GM21717 (cell line): Measurements from ENCODE around the gene LMO2.
"Not testable (repeated sequence)": the region's sequence is repeated elsewhere in the genome, so short reads cannot be mapped to it uniquely, and the experiment has no call there.

ENCODE experiments used
- ATAC-seq: cut with Tn5 transposase; IDR thresholded peaks from one replicate; pipeline ENCODE4 v1.9.1; 2021; ENCODE audit warnings: mild to moderate bottlenecking, moderate library complexity; ENCODE audit not compliant: unreplicated experiment

LMO2 gene

DNA sequence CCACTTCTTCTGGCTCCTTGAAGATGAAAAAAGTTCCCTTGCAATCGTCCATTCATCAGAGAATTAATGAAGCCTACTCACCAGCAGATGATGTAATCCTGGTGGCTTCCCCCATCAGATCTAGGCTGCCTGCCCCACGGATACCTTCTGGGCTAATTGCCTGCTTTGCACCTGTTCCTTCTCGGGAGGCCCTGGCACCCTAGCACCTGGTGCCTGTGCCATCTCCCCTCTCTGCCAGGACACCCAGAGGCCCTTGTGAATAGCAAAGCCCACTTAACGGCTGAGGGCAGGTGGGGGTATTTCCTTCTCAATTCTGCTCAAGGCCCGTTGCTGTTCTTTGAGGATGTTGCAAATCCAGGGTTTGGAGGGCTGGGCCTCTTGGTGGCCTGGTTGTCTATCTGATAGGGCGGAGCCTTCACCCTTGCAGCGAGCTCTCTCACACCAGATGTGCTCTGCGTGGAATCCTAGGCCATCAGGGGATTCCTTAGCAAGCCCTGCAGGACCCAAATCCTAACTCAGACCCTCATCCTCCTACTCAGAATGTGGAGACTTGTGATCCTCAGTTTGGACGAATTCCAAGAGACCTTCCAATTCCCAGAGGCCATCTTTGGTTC lies at the start of gene LMO2:
TSS of gene LMO2 (minus strand) at position 363 of the 614 bp plus-strand sequence. CDS start 22,360 bp downstream, outside the sequence.
- no peak for ATAC-seq

DNA sequence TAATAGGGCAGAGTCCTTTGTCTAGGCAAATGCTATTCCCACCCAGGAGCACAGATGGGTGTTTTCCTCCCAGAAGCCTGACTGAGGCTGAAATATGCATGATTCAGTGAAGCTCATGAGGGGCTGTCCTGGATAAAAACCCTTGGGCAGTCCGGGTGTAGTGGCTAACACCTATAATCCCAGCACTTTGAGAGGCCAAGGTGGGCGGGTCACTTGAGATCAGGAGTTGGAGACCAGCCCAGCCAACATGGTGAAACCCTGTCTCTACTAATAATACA lies 48.6 kb upstream of the LMO2 start:
- no peak for ATAC-seq

DNA sequence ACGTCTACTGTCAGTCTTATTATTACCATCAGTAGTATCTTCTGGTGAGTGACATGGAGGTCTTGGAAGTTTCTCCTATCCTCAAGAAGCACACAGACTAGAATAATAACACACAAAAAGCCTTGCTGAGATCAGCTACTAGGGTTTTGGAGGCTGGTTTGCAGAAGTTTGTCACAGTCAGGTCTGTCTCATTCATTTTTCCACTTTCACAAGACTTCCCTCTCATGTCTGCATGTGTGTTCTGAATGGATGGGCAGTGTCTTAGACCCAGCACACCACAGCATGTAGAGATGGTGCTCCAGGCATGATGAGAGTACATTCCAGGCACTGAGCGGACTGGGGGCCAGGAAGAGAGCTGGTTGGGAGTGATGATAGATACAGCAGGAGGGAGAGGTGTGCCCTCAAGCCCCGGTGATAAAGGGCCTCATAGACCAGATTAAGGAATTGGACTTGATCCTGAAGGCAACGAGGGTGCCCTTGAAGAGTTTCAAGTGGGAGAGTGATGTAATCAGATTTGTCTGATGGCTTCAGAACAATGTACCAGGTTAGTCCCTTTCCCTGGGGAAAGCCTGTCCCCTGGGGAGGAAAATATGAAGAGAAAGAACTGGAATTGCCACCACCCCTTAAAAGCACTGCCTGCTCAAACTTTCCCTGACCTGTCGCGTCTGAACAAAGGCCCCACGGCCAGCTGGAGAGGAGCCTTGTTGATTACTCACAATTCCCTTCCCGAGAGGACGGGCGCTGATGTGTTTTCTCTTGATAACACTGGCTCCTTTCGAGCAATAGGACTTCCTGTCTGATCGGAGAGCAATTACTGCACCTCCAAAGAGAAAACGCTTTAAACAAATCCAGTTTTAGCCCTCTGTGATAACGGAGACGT lies 45.1 kb upstream of the LMO2 start:
- ATAC-seq: no peak

DNA sequence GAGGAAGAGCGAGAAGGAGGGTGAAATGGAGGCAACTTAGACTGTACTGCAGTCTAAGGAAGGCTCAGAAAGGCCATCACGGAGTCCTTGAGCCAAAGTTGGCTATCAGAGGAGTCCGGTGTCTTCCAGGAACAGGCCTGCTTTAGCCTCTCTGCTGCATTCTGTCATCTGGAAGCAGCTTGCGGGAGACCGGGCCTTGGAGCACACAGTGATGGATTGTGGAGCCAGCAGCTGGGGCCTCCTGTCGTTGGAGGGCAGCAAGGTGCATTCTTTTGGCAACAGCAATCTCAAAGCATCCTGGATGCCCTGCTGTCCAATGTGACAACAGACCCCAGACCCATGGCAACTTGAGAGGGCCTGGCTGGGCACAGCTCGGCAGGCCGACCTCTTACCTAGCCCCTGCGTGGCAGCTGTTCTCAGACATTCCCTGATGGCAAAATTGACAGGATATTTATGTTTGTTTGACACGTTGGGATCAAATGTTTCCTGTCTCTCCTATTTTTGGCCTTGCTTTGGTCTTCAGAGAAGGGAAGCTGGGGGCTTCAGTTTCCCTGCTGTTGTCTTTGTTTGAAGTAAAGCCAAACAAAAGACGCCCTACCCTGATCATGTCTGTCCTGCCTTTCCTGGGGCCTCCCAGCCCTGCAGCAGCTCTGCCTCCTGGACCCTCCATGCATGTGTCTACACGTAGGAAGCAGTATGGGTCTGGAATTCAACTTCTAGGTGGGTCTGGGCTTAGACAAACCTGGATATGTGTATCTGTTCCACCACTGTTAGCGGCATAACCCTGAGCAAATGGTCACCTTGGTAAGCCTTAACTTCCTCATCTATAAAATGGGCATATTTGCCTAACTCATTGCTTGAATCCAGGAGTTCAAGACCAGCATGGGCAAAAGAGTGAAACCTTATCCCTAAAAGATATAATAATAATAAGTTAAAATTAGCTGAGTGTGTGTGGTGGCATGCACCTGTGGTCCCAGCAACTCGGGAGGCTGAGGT lies 43.9 kb upstream of the LMO2 start:
- no peak for ATAC-seq

DNA sequence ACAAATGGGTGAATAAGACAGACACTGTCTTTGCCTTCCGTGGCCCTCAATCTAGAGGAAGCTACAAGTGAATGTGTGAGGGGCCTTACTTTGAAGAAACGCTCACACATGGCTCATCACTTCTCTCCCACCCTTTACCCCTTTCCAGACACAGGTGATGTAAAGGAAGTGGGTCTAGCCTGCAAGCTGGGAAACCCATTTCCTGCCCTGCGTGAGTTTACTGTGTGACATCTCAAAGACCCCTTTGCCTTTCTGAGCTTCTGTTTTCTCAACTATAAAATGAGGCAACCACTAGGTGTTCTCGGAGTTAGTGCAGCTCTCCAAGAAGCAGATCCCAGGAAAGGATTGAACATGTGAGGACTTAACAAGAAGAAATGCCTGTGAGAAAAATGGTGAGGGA lies 43.1 kb upstream of the LMO2 start:
- ATAC-seq: no peak

DNA sequence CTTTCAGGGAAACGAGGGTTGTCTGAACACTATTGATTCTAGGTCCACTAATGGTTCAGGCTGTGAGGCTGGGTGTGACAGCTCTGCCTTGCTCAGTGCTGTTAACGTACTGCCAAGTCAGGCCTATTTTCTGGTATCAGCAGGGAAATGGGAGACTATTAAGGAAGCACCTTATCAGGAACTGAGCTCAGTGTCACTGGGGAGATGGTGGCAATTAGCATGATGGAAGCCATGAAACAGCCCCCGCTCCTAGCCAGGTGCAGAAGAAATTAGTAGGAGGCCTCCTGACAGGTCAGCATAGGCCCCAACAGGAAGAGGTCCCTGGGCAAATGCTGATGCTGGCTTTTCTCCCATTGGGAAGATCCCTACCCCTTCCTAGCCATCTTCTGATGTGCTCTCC lies 42.6 kb upstream of the LMO2 start:
- no peak for ATAC-seq

DNA sequence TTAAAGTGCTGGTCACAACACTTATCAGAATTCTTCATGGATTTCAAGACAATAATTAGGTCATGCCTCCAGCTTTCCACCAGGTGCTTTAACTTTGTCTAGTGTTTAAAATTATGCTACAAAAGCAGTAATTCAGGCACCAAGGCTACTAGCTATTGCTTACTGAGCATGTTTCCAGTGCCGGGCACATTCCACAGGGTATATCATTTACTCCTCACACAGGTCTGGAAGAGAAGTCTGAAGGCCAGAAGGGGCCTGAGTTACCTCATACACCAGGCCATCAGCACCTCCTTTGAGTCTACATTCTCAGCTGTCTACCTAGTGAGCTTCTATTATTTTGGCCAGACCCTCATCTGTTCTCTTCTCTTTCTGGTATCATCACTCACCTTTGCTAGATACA lies 41.7 kb upstream of the LMO2 start:
- ATAC-seq: no peak

DNA sequence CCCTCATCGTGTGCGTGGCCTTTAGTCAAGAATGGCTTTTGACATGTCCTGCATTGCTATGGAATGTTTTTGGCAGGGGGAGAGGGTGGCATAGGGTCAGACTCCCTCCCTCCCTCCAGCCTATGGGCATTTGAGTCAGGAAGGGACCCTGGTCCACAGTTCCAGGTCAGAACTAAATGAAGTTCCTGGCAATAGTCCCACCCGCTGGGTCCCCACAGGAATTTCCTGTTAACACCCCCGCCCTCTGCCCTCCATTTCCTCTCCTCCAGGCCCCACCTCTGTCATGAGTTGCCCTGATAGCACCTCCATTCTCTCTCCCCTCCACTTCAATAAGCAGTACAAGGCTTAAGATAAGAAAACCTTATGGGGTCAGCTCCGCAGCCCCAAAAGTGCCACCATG lies 40.8 kb upstream of the LMO2 start:
- no peak for ATAC-seq

DNA sequence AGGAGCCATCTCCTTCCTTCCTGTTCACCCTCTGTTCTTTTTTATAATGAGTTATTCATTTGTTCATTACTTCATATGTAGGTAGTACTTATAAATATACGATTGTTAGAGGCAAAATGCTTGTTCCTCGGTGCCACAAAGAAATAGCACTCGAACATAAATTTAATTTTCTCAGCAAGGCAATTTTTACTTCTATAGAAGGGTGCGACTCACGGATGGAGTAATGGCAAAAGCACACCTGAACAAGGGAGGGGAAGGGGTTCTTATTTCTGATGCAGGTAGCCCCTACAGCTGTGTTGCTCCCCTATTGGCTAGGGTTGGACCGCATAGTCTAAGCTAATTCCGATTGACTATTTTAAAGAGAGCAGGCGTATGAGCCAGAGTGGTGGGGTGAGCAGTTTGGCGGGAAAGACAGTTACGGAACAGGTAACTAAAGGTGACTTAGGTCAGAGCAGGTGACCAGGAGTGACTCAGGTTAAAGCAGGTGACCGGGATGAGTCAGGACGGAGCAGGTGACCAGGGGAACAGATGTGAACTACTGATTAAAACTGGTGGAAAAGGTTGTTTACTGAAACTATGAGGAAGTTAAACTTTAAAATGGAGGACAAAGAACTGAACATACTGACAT lies 40.0 kb upstream of the LMO2 start:
- ATAC-seq: not testable (repeated sequence)

DNA sequence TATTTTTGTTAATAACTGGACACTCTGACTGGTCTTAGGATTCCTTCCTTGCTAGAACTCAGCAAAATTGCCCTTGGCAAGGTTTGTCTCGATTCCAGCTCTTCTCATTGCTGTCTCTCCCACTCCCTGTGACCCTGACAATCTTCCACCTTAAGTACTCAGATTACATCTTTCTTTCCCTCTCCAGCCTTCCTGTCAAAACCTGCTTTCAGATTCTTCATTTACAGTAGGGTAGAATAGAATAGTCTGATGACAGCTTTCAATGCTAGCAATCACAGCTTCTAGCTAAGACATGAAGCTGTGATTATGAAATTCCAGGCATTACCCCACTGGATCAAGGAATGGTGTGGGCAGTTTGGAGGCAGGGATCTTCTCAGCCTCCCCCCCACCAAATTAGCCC lies 39.2 kb upstream of the LMO2 start:
- ATAC-seq: no peak

DNA sequence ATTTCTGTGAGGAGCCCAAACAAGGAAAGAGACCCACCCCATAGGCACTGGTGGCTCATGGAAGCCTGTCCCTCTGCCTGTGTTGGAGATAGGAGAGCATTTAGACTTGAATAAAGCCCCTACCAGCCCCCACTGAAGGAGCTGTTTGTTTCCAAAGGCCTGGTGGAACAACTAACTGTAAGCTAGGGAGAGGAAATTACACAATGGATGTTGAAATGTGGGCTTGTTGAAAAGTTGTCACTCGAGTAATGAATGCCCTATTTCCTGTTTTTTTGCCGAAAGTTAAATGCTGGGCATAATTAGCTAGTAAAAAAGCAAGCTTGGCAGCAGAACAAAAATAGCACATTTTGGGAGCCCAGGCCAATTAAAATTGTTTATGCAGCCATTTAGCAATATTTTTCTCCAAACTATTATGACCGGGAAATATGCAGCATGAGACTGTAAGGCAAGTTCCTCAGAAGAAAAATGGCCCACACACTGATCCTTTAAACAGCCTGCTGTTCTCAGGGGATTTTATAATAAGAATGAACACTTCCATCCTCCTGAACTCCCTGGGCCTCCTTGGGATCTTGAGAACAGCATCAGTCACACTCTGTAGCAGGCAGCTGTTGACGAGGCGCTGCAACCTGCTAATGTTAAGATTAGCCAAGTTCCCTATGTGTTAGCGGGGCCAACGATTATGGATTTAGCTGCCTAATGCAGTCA lies 38.6 kb upstream of the LMO2 start:
- ATAC-seq: no peak

DNA sequence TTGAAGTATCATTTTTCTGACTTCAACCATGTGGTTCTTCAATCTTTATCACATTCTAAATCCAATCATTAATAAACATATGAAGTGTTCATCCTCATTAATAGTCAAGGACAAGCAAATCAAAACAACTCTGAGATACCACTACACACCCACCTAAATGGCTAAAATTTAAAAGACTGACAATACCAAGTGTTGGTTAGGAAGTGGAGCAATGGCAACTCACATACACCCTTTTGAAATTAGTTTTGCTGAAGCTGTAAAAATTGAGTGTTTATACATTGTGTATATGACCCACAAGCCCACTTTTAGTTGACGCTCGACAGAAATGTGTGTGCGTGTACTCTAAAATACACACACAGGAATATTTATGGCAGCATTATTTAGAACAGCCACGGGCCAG lies 36.7 kb upstream of the LMO2 start:
- no peak for ATAC-seq

DNA sequence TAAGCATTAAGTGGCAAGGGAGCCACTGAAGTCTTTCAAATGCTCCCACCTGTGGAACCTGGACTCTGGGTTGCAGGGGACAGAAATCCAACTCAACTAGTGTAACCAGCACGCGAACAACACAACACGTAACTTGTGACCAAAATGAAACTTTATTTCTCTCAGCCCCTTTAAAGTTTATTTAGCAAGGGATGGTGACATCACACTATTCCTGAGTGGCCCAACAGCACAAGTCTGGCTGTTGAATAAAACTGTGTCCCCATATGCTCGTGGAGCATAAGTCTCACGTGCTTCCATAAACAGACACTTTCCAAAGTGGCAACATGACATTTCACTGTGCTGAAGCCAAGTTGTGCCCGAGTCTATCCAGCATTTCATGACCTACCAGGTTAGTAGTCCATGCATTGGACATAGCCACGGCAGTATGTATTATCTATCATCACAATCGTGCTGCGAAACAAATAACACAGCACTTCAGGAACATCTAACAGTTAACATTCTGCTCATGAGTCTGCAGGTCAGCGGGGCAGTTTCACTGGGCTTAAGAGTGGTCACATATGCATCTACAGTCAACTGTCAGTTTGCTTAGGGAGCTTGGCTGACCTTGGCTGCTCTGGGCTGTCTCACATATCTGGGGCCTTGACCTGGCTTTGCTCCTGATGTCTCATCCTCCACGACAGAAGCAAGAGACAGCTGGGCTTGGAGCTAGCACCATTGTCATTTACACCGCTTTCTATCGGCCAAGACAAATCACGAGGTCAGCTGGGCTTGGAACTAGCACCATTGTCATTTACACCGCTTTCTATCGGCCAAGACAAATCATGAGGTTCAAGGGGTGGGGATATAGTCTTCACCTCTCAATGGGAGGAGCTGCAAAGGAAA lies 35.0 kb upstream of the LMO2 start:
- no peak for ATAC-seq

DNA sequence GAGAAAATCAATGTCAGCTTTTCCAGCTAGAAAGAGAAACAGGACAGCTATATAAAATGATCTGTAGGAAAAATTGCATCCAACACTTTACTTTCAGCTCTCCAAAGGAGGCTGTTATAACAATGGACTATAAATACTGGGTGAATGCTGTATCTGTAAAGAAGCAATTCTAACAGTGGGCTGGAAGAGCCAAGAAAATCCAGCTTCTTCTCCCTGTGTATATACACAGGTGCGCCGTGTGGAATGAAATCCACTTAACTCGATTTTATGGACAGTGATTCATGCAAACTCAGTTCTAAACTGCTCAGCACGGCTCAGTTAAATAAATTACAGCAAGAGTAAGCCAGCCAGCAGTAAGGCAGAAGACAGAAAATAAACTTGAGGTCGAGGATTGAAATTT lies 32.5 kb upstream of the LMO2 start:
- ATAC-seq: no peak

DNA sequence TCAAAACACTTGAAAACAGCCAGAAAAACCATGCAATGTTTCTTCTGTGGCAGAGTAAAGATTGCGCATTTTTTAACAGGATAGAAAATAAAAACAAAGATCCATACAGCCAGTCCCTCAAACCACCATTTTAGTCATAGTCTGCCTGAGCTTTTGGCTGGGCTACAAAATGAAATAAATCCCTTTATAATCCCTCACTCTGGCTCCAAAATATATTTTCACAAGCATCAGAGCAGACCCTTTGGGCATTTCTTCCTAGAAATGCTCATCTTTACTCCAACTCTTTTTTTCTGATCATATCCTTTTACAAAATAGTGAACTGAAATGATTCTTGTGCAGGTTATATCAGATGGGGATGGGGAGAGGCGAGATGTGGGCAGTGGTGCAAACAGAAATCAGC lies 31.8 kb upstream of the LMO2 start:
- ATAC-seq: no peak

DNA sequence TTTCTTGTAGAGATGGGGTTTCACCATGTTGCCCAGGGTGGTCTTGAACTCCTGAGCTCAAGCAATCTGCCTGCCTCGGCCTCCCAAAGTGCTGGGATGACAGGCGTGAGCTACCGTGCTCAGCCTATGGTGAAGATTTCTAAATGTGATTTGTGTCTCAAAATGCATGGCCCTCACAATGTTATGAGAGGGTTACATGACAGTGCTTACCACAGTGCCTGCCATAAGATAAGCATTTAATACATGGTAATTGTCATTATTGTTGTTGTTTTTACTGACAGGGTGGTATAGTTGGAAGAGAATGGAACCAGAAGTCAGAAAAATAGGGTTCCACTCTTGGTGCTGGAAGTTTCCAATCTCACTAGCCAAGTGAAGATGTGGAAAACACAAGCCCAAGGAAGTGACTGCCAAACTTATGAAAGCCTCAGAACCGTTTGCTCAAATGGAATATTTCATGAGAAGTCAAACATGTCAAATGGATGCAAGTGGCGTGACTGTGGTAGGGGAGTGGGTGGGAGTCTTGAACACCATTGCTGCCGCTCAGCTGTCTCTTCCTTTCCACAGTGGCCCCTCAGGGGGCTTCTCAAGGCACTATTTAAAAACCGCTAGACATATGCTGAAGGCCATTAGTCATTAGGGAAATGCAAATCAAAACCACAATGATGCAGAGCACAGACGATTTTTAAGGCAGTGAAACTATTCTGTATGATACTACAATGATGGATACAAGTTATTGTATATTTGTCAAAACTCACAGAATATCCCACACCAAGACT lies 29.1 kb upstream of the LMO2 start:
- ATAC-seq: peak; percentile 82

DNA sequence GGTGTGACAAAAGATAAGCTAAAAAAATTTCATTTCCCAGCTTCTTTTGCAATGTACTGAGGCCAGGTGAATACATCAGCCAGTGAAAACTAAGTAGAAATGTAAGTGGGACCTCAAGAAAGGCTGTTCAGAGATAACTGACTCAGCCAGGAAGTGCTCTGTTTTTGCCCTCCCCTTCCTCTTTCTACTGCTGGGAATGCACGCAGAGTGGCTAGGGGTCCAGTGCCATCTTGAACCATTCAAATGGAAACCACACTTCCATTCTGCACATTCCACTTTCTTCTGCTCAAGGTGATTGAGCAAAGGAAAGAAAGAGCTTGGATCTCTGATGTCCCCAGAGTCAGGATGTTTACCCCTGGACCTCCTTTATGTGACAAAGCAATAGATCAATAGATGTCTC lies 27.8 kb upstream of the LMO2 start:
- no peak for ATAC-seq

DNA sequence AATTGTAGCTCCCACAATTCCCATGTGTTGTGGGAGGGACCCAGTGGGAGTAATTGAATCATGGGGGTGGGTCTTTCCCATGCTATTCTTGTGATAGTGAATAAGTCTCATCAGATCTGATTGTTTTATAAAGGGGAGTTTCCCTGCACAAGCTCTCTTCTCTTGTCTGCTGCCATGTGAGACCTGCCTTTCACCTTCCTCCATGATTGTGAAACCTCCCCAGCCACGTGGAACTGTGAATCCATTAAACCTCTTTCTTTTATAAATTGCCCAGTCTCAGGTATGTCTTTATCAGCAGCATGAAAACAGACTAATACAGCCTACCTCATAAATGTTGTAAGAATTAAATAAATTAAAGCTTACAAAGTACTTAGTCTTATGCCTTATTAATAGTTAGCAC lies 25.5 kb upstream of the LMO2 start:
- not testable (repeated sequence) for ATAC-seq

DNA sequence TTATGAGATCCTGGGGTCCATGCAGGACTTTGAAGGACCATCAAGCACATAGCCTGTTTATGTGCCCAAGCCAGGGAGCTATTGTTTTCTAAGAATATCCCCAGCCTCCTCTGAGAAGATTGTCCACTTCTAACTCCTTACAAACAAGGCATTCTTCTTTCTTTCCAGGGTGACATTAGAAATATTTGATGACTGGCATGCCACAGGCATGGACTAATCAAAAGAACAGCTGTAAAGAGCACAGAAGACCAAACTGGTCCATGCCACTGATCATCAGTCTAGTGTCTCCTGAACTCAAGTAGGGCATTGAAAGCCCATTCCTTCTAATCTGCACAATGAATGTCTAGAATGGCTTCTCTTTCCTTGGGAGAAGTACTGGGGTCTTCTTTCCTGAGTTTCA lies 24.9 kb upstream of the LMO2 start:
- no peak for ATAC-seq
